Breast epithelium (tissue), 3 donors: ENCODE data around the gene TRIM38.

ENCODE experiments used
- POLR2A ChIP-seq: fragments of 450-650 bp; IDR thresholded peaks from one replicate; pipeline ENCODE4 v1.6.1; 2016; ENCODE audit warnings: antibody characterized with exemption, mild to moderate bottlenecking, moderate library complexity
- TF ChIP-seq, protein P1 (sequence below), 3 donors: fragments of 450-650 bp; IDR thresholded peaks; one replicate each; pipeline ENCODE4 v1.5.1; 2016 to 2017; ENCODE audit warnings: antibody characterized with exemption in 3 of 3, mild to moderate bottlenecking in 3 of 3, moderate library complexity in 3 of 3

DNA sequence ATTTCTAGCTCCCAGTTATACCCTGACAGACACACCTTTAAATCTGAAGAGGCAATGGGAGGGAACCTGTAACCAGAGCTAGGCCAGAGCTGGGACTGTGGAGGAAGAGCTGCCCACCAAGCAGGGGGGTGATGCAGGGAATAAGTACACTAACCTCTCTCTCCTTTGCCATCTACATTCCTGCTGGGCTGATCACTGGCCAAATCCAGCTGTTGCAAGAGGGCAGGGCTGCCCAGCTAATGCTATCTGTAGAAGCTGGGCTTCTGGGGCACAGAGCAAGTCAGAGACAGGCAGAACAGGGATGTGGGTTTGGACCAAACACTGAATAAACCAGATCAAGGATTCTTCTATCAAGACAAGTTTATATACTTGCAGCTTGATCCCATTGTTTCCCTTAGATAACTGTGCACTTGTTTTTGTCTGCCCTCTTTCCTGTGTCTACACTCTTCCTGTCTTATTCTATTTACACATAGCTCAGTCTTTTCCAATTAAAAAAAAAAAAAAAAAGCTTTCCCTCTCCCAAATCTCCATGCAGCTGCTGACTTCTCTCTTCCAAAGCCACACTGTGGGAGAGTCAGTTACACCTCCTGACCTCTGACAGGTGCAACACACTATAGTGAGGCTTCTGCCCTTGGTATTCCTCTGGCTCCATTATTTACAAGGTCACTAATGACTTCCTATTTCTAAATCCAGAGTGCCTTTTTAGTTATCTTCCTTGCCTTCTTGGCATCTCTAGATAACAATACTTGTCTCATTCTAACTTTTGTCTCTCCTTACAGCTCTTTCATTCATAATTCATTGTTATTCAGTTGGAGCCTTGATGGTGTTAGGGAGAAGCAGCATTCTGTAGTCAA lies 43.7 kb downstream of the TRIM38 start:
- TF ChIP-seq, protein P1, sequence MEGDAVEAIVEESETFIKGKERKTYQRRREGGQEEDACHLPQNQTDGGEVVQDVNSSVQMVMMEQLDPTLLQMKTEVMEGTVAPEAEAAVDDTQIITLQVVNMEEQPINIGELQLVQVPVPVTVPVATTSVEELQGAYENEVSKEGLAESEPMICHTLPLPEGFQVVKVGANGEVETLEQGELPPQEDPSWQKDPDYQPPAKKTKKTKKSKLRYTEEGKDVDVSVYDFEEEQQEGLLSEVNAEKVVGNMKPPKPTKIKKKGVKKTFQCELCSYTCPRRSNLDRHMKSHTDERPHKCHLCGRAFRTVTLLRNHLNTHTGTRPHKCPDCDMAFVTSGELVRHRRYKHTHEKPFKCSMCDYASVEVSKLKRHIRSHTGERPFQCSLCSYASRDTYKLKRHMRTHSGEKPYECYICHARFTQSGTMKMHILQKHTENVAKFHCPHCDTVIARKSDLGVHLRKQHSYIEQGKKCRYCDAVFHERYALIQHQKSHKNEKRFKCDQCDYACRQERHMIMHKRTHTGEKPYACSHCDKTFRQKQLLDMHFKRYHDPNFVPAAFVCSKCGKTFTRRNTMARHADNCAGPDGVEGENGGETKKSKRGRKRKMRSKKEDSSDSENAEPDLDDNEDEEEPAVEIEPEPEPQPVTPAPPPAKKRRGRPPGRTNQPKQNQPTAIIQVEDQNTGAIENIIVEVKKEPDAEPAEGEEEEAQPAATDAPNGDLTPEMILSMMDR (IDR thresholded peaks at IDR 0.05): no peak
- no peak for TF ChIP-seq POLR2A
